Breast epithelium (tissue), 3 donors: ENCODE data around the gene BRPF3.

Experiments used
- POLR2A ChIP-seq: fragments of 450-650 bp; IDR thresholded peaks from one replicate; pipeline ENCODE4 v1.6.1; 2016; ENCODE audit warnings: antibody characterized with exemption, mild to moderate bottlenecking, moderate library complexity
- TF ChIP-seq, protein P1 (sequence below), 3 donors: fragments of 450-650 bp; IDR thresholded peaks; one replicate each; pipeline ENCODE4 v1.5.1; 2016 to 2017; ENCODE audit warnings: antibody characterized with exemption in 3 of 3, mild to moderate bottlenecking in 3 of 3, moderate library complexity in 3 of 3

DNA sequence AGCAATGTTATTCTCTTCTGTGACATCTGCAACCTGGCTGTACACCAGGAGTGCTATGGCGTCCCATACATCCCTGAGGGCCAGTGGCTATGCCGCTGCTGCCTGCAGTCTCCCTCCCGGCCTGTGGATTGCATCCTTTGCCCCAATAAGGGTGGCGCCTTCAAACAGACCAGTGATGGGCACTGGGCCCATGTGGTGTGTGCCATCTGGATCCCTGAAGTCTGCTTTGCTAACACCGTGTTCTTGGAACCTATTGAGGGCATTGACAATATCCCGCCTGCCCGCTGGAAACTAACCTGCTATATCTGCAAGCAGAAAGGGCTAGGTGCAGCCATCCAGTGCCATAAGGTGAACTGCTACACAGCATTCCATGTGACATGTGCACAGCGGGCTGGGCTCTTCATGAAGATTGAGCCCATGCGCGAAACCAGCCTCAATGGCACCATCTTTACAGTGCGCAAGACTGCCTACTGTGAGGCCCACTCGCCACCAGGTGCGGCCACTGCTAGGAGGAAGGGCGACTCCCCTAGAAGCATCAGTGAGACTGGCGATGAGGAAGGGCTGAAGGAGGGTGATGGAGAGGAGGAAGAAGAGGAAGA, 4.6 kb downstream of the BRPF3 start:
- TF ChIP-seq, protein P1, sequence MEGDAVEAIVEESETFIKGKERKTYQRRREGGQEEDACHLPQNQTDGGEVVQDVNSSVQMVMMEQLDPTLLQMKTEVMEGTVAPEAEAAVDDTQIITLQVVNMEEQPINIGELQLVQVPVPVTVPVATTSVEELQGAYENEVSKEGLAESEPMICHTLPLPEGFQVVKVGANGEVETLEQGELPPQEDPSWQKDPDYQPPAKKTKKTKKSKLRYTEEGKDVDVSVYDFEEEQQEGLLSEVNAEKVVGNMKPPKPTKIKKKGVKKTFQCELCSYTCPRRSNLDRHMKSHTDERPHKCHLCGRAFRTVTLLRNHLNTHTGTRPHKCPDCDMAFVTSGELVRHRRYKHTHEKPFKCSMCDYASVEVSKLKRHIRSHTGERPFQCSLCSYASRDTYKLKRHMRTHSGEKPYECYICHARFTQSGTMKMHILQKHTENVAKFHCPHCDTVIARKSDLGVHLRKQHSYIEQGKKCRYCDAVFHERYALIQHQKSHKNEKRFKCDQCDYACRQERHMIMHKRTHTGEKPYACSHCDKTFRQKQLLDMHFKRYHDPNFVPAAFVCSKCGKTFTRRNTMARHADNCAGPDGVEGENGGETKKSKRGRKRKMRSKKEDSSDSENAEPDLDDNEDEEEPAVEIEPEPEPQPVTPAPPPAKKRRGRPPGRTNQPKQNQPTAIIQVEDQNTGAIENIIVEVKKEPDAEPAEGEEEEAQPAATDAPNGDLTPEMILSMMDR (IDR thresholded peaks at IDR 0.05): no peak
- TF ChIP-seq POLR2A: no peak
